GM12892 (cell line): ENCODE results near the gene NACC2.

Experiments
- POLR2A ChIP-seq: IDR thresholded peaks from 2 replicates; pipeline ENCODE4 v1.6.1; 2011; ENCODE audit warnings: low read depth, low read length, control low read depth
- TAF1 ChIP-seq: IDR thresholded peaks from 2 replicates; pipeline ENCODE4 v1.6.1; 2011; ENCODE audit warnings: low read depth, mild to moderate bottlenecking, control low read depth, low read length, borderline replicate concordance

DNA sequence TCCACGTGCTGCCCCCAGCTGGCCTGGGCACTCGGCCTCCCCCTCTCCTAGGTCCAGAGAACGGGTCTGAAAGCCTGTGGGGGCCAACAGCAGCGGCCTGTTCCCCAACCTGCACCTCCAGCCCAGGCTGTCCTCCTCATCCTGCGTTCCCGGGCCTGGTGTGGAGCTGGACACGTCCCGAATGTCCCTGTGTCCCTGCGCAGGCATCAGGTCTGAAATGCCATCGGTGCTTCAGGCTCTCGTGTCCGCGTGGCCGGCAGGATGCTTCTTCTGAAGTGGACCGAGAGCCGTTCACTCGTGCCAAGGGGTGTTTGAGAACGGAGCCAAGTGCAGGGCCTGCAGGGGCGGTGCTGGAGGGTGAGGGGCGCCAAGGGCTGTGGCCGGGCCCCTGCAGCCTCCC lies 109.2 kb downstream of the NACC2 start:
- TF ChIP-seq TAF1 = no peak
- TF ChIP-seq POLR2A = no peak
